Adrenal gland (tissue), 5 donors: ENCODE results near the gene SRSF6.

Source experiments
- POLR2A ChIP-seq, 2 donors: fragments of 450-650 bp; IDR thresholded peaks; one replicate each; pipeline ENCODE4 v1.6.1; 2017; ENCODE audit warnings: antibody characterized with exemption in 2 of 2, mild to moderate bottlenecking in 2 of 2, moderate library complexity in 1 of 2
- TF ChIP-seq, protein P1 (sequence below), 6 experiments: fragments of 450-650 bp in 4 of 6; fragments of 200-600 bp in 2 of 6; sonication (generic) in 1 of 6; IDR thresholded peaks; 1 replicate in 5 of 6; 2 replicates in 1 of 6; pipeline versions ENCODE4 v1.5.1 to v1.8.0; 2016 to 2021; ENCODE audit warnings: antibody characterized with exemption in 6 of 6, mild to moderate bottlenecking in 2 of 6, moderate library complexity in 1 of 6
- donor health status: DM: no; HTN: no; CAD: no.

DNA sequence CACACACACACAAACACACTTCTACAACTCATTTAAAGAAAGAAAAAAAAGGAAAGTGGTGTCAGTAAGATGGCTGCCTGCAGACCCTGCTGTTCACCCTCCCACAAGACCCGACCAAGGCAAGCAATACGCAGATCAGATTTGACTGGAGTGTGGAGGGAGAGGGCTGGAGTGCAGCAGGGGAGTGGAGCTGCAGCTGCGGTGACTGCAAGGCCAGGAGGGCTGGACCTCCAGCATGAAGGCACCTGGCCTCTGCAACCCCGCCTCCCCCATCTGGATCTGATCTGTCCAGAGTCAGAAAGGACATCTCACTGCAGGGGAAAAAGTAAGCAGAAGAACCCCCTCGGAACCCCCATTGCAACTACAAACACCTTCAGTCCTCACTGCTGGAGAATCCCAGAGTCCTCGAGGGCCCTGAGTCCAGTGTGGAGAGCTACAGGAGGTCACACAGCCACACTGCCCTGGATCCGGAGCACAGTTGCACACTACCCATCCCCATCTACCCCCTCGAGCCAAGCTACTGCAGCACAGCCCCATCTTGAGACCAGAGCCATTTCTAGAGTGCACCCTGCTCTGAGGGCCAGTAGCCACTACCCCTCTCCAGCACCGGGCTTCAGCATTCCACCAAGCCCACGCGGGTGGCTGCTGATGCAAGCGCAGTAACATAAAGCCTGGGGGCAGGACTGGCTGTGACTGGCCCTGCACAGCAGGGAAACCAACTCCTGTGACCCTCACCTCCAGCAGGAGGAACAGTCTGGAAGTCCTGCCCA lies 41.9 kb upstream of the SRSF6 start:
- TF ChIP-seq, protein P1, sequence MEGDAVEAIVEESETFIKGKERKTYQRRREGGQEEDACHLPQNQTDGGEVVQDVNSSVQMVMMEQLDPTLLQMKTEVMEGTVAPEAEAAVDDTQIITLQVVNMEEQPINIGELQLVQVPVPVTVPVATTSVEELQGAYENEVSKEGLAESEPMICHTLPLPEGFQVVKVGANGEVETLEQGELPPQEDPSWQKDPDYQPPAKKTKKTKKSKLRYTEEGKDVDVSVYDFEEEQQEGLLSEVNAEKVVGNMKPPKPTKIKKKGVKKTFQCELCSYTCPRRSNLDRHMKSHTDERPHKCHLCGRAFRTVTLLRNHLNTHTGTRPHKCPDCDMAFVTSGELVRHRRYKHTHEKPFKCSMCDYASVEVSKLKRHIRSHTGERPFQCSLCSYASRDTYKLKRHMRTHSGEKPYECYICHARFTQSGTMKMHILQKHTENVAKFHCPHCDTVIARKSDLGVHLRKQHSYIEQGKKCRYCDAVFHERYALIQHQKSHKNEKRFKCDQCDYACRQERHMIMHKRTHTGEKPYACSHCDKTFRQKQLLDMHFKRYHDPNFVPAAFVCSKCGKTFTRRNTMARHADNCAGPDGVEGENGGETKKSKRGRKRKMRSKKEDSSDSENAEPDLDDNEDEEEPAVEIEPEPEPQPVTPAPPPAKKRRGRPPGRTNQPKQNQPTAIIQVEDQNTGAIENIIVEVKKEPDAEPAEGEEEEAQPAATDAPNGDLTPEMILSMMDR (IDR thresholded peaks at IDR 0.05), result no peak
- no peak for TF ChIP-seq POLR2A (IDR thresholded peaks at IDR 0.05)
